ENCODE results near the gene NOL6. TPM values are rescaled to one million over a fixed set of nuclear protein-coding genes. Genes with fewer than 3 reads are reported as not detected.

Gene NOL6
- total and polyA plus RNA-seq, 2 of the 13 experiments (the other 11 are each of a cell fraction or from before 2014, with no cell fraction given), result 17.0 to 30.2 TPM

- TF ChIP-seq TBX2 (CRISPR knock-in tag; IDR thresholded peaks at IDR 0.05; ENCODE audit: borderline replicate concordance) (no peak), HIC2 (CRISPR knock-in tag; IDR thresholded peaks at IDR 0.05; ENCODE audit: low read depth) (no peak), HNF1B (CRISPR knock-in tag; IDR thresholded peaks at IDR 0.05) (no peak), BHLHE40 (IDR thresholded peaks at IDR 0.05; ENCODE audit: low read length) (no peak), ZBTB3 (CRISPR knock-in tag; IDR thresholded peaks at IDR 0.05; ENCODE audit: borderline replicate concordance, low read depth) (no peak), FOXP4 (CRISPR knock-in tag; IDR thresholded peaks at IDR 0.05) (no peak; the same call in 1 of the 2 replicates), PCBP2 (optimal IDR thresholded peaks at IDR 0.05; ENCODE audit: low read depth, low read length, poor library complexity, severe bottlenecking) (no peak), ZNF670 (CRISPR knock-in tag; IDR thresholded peaks at IDR 0.05; ENCODE audit: borderline replicate concordance) (no peak), ZNF337 (CRISPR knock-in tag; IDR thresholded peaks at IDR 0.05; ENCODE audit: borderline replicate concordance, low read depth) (no peak), ZNF878 (CRISPR knock-in tag; IDR thresholded peaks at IDR 0.05) (no peak), DDIT3 (CRISPR knock-in tag; IDR thresholded peaks at IDR 0.05) (no peak), SRSF9 (IDR thresholded peaks at IDR 0.05; ENCODE audit: borderline replicate concordance, insufficient read depth, low read depth, low read length, poor library complexity, severe bottlenecking) (no peak), NCOR1 (IDR thresholded peaks at IDR 0.05; ENCODE audit: borderline replicate concordance, low read length) (no peak), CAMTA2 (CRISPR knock-in tag; IDR thresholded peaks at IDR 0.05; ENCODE audit: borderline replicate concordance) (no peak), ZKSCAN5 (CRISPR knock-in tag; IDR thresholded peaks at IDR 0.05) (no peak), PRPF4 (IDR thresholded peaks at IDR 0.05; ENCODE audit: low read depth, low read length, poor library complexity, severe bottlenecking) (no peak), ZFP1 (CRISPR knock-in tag; IDR thresholded peaks at IDR 0.05) (no peak), PHF21A (CRISPR knock-in tag; IDR thresholded peaks at IDR 0.05) (no peak), ZNF557 (CRISPR knock-in tag; IDR thresholded peaks at IDR 0.05) (no peak), ZKSCAN8 (CRISPR knock-in tag; IDR thresholded peaks at IDR 0.05; ENCODE audit: borderline replicate concordance) (no peak), ZNF121 (CRISPR knock-in tag; IDR thresholded peaks at IDR 0.05) (no peak), LCORL (IDR thresholded peaks at IDR 0.05) (no peak), LCORL (CRISPR knock-in tag; IDR thresholded peaks at IDR 0.05) (0 out of 2 replicates have a peak, but pooled peaks have one; percentile 37), CREB1 (IDR thresholded peaks at IDR 0.05) (no peak), CREB1 (CRISPR knock-in tag; IDR thresholded peaks at IDR 0.05) (no peak), RXRA (CRISPR knock-in tag; IDR thresholded peaks at IDR 0.05) (0 out of 2 replicates have a peak, but pooled peaks have one; percentile 52), GABPB1 (CRISPR knock-in tag; IDR thresholded peaks at IDR 0.05) (peak; percentile 57), TOPORS (CRISPR knock-in tag; IDR thresholded peaks at IDR 0.05) (no peak)
These were observed 20.9 kb downstream of the NOL6 start (continued) for GRCh38 chr9:33452828-33453271.

All from HepG2 (cell line).